Measurements from ENCODE around the gene RRBP1.

RRBP1 gene

DNA sequence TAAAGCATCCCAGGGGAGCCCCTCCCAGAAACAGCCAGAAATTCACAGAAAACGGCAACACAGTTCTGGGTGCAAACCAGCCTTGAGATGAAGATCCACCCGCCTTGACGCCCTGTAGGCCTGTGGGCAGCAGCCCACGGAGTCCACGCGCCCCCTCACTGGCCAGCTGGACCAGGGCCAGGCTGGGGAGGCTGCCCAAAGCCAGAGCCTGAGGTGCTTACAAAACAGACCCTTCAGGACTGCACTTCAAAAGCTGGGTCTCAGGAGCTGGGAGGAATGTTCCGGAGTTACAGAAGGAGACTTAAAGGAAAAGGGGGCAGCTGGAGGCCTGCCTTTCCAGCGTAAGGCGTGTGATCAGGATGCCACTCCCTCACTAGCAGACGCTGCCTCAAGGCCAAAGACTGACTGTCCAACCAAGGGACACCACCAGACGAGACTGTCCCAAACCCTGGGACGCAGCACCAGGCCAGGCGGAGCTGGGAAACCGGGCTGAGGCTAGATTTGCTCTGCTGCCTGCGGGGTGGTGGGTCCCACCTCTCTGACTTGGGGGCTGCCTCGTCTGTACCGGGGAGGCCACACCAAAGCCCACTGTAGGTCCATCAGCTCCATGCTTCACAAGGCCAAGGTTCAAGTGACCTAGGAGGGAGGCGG is 48.1 kb downstream of the RRBP1 start:
- DNase-seq = no peak

DNA sequence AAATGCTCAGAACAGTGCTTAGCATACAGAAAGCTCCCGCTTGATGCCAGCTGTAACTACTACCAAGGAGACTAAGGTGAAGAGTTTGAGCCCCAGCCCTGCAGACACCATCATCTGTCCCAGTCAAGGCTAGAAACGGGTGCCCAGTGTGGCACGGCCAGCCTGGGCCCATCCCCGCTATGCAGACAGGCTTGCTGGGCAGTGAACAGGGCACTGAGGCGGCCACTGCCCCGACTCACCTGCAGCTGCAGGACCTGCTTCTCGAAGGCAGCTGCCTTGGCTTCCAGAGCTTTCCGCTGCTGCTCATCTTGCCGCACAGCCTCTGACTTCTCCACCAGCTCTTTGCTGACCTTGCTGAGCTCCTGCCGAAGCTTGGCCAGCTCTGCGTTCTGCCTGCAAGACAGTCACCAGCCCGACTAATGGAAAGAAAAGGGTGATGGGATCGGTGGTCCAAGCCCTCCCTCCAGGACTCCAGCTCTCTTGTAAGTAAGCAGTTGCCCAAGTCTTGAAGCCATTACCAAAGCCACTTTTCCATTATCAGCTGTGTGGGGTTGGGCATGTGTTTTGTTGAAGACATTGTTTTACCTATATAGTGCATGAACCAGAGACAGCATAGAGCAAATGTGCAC is 48.7 kb downstream of the RRBP1 start:
- no peak for DNase-seq

DNA sequence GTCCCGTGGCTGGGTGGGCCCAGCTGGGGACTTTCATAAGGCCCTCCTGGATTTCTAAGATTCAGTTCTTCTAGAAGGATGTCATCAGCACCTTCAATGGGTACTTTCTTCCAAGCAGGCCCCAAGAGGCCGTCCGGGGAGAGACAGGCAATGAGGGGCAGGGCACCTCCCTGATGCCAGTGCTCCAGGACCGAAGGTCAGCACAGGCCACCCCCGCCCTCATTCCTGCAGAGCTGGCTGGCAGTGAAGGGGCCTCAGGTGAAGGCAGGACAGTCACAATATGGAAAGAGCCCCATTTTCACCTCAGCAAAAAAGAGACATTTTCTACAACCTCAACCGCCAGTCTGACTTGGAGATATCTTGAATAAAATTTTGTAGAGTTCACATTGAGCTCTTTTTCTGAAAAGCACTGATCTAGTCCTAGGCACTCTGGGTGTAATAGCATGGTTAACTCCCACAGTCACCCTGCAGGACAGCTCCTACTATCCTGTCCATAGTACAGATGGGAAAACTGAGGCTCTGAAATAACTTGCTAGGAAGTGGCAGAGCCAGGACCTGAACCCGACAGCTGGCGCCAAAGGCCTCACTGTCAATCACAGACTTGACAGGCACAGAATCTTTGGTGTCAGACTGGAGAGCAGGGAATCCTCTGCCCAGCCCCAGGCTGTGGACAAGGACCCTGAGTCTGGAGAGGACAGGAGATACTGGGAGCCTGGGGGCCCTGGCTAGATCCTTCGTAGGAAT is 50.3 kb downstream of the RRBP1 start:
- DNase-seq = no peak

DNA sequence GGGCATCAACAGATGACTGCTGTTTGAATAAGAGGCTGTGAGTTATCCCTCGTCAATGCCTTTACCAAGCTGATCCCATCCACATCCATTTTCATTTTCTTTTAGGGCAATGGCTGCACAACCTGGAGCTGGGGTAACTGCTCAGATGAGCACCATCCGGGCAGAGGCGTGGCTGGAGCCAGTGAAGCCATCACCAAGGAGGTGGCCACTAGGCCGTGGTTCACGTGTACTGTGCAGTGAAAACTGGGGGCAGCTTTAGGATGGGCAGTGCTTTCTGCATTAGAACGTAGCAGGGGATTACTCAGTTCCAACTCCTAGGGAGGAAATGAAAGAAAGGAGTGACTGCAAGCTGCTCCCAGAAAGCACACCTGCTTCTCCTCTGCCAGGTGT is 51.2 kb downstream of the RRBP1 start:
- no peak for DNase-seq

DNA sequence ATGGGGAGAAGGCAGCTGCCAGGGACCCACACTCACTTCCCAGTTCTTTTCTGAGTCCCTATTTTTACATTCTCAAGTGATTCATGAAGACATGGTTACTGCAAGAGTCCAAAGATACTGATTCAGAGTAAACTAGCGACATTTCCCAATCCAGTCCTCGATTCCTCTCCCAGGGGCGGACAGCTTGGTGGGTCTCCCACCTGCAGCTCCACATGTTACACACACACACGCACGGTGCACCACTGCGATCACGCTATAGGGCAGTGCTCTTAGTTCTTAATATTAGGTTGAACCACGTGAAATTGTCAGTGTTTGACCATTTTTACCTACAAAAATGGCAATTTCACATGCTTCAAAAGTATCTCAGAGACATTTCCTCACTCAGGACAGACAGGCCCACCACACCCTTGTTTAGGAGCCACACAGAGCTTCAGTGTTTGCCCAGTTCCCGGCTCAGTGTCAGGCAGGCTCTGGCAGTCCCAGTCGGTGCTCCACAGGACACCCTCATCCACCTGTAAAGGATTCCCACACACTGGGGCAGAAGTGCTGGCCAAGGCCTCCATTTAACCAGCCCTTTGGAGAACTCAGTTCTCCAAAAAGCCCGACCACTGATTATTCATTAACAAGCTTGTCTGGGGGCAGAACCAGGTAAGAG is 51.8 kb downstream of the RRBP1 start:
- DNase-seq = no peak

DNA sequence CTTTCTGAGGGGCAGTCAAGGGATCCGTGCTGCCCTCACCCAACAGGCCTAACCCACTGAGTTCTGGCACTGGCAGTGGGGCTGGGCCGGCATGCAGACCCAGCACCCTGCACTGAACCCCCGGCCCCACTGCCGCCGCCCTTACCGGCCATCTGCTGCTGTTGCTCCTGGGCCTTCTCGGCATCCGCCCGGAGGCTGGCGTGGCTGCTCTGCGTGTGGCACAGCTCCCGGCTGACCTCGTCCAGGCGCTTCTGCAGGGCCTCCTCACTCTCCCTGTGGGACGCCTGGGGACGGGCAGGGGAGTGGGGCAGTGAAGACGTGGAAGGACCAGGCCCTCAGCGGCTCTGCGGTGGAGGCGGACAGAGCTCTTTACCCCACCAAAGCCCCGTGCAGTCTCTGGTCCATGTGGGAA is 52.4 kb downstream of the RRBP1 start:
- DNase-seq = no peak

DNA sequence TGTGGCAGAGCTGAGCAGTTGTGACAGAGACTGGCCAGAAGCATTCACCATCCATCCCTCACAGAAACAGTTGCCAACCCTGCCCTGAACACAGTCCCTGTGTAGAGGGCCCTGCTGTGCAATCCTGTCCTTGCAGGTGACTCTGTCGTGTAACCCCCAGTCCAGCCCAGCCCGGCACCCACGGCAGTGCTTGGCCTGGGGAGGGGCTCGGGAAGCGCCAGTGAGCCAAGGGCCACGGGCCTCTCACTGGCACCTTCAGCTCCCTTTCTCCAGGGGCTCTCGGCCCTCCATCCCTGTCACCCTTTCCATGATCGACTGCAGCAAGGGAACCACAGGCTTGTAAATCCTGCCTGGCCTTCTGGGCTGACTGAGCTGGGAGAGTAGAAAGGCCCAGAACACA is 53.0 kb downstream of the RRBP1 start:
- no peak for DNase-seq

DNA sequence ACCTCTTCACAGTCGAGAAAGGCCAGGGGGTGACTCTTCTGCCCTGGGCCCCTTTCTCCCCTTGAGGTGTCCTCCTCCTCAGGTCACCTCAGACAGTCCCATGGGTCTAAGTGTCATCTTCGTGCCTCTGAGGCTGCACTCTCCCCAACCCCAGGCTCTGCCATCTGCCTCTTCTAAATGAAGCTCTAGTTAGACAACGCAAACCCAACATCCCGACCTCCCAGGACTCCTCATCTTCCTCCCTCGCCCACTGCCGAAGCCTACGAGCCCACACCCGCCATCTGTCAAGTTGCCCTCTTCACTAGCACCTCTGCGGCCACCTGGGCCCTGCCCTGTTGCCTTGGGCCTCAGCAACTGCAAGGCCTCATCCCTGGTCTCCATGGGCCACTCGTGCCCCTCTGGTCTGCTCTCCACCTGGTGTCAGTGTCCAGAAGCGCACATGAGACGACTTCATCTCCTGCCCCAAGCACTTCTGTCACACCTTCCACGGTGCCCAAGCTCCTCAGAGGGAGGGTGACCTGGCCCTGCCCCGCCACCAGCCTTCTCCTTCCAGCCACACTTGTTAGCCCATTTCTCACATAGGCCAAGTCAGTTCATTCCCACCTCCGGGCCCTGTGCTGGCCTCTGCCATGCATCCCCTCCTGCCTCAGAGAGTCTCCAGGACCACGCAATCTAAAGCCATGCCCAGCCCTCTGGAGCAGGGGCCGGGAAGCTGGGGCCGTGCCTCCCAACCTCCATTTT is 53.8 kb downstream of the RRBP1 start:
- no peak for DNase-seq

DNA sequence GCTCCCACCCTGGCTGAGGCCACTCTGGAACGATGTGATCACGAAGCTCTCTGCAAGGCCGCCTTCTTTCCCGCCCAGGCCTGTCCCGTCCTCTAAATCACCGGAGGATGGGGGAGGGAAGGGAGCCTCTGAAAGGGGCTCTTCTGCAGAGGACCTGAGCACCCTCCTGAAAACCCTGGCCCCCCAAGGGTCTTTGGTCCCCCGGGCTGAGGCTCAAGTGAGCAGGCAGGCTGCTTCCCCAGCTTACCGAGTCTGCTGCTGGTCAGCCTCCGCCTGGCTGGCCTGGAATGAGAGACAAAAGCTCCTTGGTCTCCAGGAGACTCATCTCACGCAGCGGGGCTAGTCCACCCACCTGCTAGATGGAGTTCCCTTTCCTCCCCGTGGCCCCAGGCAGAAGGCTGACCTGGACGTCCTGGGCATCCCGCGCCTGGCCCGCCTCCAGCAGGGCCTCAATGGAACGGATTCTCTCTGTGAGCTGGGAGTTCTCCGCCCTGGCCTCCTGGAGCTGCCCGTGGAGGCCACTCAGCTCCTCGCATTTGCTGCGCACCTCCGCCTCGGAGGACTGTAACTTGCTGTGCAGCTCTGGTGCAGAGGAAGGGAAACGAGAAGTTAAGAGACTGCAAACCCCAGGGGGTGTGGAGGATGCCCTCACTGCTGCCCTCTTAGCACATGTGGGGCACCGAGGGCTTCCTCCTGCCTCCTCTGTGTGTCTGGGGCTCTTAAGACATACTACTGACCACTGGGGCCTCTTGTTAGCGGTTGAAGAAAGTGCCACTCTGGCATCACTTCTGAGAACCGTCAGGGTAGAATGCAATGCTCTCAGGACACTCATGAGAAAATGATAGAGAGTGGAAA is 54.7 kb downstream of the RRBP1 start:
- DNase-seq = no peak

DNA sequence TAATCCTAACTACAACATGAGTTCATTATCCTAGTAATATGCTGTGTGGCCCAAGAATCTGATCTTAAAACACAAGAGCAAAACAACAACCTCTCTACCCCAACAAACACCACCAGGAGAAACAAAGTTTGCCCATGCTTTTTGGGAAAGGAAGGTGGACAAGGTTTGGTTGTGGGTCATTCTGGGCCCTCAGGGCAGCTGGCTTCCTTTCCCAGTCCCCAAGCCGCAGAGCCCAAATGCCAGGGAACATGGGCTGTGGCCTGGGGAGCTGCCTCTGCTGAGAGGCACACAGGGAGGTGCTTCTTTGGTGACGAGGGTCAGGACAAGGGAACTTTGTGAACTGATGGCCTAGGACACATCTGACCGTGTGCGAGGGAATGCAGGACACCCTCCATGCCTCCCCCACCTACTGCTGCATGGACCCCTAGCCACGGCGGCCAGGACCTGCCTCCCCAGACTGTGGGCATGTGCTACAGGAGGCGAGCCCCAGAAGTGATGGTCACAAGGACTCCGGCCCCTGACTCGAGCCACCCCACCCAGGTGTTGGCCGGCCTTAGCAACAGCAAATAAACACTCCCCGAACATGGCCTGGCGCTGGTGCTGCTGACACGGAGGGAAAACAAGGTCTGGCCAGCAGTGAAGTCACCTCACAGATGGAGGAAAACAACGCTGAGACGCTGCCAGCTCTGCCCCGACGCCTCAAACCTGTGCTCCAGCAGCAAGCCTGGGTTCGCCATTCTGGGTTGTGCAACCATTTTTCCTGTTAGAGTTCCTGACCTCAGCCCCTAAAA is 55.6 kb downstream of the RRBP1 start:
- DNase-seq = no peak

DNA sequence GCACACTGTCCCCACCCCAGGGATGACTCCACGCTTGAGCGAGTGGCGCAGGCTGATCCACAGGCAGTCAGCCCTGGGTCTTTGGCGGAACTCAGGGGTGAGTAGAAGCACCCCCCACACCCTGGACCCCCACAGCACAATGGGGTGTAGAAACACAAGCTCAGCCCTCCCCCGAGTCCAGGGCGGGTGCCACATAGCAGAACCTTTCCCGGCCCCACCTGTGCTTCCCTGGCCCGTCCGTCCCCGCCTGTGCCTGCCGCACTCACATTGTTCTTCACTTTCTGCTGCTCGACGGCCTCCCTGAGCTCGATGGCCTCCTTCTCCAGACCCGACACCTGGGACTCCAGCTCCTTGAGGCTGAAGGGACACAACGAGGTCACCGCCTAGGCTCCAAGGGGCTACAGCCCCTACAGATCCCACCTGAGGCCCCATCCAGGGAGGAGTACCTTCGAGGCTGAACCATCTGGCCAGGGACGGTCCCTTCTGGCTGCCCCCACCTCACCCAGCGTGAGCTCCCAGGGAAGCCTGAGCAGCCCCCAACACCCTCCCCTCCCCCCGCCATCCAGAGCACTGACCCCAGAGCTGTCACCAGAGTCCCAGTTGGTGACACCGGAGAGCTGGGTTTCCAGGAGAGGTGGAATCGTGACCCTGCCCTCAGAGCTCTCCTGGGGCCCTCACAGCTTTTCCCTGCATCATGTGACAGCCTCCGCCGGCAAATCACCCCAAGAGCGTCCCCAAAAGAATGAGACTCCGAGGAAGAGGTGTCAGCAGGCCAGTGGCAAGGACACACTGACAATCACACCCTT is 56.6 kb downstream of the RRBP1 start:
- no peak for DNase-seq

DNA sequence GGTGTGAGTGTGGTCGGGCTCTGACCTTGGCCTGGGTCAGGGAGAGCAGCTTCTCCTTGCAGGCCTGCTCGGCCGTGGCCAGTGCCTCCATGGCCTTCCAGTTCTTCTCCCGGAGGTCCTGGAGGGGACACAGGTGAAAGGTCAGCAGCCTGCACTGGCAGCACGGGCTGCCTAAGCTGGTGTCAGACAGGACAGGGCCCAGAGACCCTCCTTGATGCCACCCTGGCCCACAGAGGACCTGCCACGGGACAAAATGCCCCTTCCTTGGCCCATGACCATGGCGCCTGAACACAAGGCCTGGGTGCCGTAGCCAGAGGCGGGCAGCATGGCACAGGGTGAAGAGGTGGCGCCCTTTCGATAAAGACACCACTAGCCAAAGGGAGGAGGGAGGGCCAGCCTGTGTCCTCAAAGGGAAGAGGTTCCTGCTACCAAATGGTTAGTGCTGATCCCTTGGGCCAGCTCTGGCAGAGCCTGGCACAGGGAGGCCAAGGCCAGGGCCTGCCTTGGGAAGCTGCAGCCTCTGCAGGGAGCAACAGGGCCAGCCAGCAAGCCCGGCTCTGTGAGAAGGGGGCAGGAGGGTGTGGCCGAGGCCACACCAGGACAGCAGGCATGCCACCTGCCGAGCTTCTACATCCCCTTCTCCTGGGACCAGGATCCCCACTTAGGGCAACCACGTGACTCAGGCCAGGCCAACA is 57.3 kb downstream of the RRBP1 start:
- DNase-seq = no peak

DNA sequence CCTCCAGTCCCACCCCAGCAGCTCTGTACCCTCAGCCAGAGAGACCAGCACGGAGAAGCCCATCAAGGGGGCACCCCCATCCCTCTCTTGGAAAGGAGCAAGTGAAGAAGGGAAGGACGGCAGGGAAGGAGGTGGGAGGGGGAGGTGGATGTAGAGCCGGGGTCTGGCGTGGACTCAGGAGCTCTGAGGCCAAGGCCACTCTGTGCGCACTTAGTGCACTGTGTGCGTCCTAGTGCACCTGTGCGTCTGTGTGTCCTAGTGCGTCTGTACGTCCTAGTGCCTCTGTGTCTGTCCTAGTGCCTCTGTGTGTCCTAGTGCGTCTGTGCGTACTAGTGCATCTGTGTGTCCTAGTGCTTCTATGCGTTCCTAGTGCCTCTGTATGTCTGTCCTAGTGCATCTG is 58.0 kb downstream of the RRBP1 start:
- no peak for DNase-seq

DNA sequence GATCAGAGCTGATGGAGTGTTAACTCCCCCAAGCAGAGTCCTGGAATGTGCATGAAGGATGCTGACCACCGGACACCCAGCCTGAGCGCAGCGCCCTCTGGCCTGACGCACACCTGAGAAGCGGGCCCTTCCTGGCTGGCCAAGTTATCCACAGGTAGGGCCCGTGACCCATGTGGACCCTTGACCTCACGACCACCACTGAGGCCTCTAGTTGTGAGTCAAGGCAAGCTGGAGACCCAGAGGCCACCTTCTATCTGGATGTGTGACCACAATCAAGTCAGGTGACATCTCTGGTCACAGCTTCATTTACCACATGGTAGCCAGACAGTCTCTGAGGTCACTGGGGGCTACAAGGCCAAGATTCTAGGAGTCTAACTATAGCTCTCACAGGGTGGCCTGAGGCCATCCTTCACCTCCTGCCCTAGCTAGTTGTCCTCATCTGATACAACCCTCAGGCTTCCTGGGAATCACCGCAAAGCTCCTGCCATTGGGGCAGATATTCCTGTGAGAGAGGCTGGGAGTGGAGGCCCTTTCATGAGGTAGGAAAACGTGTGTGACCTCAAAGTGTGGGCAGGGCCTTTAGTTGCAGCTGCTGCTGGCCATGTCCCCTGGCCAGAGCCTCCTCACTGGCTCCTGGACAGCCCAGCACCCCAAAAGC is 59.1 kb downstream of the RRBP1 start:
- DNase-seq = no peak

DNA sequence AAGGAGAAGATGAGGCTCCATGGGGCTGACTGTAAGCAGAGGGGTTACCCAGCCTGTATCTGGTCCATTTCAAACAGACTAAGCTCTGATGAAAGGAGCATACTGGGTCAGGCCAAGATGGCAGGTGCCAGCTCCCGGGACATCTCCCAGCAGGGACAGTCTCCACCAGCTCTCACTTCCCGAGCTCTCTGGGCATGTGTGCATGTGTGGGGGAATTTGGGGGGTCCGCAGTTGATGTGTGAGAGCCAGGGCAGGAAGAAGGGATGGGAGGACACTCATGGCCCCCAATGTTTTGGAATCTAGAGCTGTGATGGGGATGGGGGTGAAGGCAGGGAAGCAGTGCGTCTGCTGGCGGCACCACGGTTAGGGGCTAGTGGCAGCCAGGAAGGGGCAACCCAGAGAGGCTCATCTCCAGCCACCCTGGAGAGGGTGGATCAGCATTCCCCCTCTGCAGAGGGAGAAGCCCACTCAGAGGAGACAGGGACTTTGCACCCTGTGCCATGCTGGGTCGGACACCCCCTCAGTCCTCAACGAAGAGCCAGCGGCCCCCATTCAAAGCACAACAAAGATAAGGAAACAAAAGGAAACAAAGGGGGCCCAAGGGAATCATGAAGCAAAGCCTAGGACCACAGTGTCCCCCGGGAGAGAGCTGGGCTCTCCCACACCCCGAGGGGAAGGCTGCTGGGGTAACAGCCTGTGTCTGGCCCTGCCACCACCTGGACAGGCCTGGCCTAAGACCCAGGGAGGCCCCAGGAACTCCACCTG is 59.8 kb downstream of the RRBP1 start:
- DNase-seq = no peak

DNA sequence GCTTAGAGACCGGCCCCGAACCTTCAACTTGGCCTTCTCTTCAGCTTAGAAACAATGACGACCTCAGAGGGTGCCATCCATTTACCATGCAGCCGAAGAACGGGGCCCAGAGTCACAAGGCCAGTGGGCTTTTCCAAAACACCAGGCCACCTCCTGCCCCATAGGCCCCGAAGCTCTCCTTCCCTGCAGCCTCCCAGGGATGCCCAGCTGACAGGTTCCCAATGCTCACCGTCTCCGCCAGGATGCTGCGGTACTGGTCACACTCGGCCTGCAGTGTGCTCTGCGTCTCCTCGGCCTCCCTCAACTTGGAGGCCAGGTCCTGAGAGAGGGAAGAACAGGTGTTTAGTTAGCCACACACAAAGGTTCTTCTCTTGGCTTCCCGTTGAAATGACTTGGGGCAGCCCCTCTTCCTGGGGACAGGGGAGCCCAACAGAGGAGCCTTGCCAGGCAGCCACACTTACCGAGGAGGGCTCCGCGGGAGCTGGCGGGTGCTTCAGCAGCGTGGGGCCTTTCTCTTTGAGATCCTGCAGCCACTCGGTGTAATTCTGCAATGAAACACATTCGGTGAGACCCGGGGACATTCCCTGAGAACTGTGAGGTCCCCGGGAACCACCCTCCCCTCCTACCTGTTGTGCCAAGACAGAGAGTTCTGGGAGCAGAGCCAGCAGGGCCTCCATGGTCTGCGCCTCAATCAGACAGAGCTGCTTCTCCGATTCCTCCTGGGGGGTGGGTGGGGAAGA is 60.6 kb downstream of the RRBP1 start:
- DNase-seq = no peak

DNA sequence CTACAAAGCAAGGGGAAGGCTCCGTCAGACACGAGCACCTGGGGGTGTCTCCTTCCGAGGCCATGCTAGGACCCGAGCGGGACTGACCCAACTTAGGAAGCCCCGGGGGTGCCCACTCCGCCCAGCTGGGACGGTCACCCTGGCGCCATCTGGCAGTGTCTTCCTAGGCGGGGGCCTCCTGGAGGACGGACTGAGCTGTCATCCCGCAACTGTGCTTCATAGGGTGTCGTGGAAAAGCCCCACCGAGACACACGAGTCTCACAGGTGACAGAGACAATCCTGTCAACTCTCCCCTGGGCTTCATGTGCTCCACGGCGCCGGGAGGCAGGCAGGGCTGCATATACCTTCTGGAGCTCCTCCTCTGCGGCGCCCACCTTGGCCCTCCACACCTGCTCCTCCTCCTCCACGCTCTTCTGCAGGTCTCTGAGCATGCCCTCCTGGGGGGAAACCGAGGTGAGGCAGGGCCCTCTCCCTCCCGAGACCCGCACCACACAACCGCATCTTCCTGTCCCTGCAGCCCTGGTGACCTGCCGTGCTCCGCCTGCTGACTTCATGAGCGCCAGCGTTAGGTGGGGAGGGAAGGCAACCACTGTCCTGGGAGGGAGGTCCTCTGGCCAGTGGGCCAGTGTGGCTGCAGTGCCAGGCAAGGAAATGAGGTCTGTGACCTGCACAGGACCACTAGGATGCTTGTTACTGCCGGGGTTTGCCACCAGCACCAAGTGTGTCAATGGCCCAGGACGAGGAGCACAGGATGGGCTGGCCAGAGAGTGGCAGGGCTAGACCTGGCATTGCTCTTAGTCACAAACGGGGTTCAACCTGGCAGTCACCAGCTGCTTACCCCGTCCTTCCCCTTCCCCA is 61.4 kb downstream of the RRBP1 start:
- no peak for DNase-seq
